Measurements from ENCODE around the gene RAB28. TPM values are rescaled to one million over a fixed set of nuclear protein-coding genes. Genes with fewer than 3 reads are reported as not detected.

RAB28 gene
- total RNA-seq, 1 donor: 16.7 TPM

DNA sequence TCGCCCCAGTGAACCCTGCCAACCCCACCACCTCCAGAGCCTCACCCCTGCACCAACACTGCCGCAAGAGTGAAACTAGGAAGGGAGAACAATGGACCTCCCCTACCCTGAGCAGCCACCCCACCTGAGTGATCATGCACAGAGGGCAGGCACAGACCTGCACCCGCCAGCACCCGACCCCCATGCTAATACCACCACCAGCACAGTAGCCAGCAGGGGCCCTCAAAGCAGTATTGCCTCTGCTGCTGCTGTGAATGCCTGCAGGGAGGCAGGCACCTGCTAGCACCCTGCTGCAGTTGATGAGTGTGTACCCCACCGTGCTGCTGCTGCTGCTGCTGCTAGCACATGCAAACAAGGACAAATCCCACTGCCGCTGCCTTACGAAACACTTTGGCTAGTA lies 100.1 kb downstream of the RAB28 start:
- DNase-seq (ENCODE audit: low read depth): no peak
- no peak overlapping the region for H3K4me3 ChIP-seq (ENCODE audit: low read depth, low read length)
- TF ChIP-seq, protein P1, sequence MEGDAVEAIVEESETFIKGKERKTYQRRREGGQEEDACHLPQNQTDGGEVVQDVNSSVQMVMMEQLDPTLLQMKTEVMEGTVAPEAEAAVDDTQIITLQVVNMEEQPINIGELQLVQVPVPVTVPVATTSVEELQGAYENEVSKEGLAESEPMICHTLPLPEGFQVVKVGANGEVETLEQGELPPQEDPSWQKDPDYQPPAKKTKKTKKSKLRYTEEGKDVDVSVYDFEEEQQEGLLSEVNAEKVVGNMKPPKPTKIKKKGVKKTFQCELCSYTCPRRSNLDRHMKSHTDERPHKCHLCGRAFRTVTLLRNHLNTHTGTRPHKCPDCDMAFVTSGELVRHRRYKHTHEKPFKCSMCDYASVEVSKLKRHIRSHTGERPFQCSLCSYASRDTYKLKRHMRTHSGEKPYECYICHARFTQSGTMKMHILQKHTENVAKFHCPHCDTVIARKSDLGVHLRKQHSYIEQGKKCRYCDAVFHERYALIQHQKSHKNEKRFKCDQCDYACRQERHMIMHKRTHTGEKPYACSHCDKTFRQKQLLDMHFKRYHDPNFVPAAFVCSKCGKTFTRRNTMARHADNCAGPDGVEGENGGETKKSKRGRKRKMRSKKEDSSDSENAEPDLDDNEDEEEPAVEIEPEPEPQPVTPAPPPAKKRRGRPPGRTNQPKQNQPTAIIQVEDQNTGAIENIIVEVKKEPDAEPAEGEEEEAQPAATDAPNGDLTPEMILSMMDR (IDR thresholded peaks at IDR 0.05; ENCODE audit: insufficient read depth, low read length): no peak

DNA sequence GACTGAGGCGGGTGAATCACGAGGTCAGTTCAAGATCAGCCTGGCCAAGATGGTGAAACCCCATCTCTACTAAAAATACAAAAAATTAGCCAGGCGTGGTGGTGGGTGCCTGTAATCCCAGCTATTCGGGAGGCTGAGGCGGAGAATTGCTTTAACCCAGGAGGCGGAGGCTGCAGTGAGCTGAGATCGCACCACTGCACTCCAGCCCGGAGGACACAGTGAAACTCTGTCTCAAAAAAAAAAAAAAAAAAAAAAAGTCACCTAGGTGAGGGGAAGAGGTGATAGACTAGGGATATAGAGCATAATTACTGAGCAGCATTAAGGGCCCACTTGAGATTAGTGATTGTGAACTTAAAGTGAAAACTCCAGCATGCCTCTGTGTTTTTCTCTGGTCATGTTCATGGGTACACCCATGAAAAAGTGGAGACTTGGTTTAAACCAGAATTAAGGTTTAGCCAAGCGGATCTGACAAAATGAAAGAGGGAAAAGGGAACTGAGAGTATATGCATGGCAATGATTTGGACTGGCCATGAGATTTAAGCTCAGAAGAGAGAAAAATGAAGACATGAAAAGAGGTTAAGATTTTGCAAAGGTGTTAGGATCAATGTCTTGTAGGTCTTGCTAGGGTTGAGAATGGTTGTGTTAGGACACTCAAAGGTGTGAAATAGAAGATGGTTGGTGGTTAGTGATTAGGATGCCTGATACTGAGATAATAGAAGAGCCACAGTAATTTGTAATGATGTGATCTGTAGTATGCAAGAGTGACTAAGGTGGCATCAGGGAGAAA lies 105.0 kb downstream of the RAB28 start:
- no peak overlapping the region for H3K4me3 ChIP-seq (ENCODE audit: low read depth, low read length)
- TF ChIP-seq, protein P1 (IDR thresholded peaks at IDR 0.05; ENCODE audit: insufficient read depth, low read length): no peak
- DNase-seq (ENCODE audit: low read depth): no peak

DNA sequence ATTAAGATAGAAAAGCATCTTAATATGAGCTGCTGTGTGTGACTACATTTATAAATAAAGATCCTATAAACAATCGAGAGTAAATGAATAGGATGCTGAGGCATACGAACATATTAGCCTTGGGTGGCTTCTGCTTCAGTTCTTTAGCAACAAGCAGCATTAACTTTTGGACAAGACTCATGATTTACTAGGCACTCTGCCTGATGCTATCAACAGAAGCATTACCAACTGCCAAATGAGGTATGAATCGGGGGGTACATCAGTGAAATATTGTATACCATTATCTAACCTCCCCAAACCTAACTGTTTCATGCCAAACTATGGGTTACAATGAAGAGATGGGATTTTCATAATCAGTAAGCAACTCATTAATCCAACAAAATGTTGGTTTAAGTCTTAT lies 113.1 kb downstream of the RAB28 start:
- no peak for DNase-seq (ENCODE audit: low read depth)
- TF ChIP-seq, protein P1 (IDR thresholded peaks at IDR 0.05; ENCODE audit: insufficient read depth, low read length): no peak
- H3K4me3 ChIP-seq (ENCODE audit: low read depth, low read length): no peak overlapping the region

DNA sequence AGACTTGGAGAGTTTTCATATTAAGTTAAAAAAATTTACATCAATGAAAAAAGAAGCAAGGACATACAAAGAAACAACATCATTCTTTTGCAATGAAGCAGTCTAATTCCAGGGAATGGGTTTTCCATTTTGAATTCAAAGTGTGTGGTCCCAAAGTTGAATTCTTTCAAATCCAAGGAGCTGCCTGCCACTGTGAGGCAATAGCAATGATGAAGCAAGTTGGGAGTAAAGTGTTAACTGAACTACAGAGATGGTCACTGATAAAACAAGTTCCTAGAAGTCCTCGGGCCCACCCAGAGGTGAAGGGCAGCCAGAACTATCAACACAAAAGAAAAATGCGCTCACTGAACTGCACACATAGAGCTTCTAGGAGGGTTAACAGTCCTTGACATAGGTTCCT lies 115.9 kb downstream of the RAB28 start:
- TF ChIP-seq, protein P1 (IDR thresholded peaks at IDR 0.05; ENCODE audit: insufficient read depth, low read length): no peak
- peak; percentile 13 for DNase-seq (ENCODE audit: low read depth)
- H3K4me3 ChIP-seq (ENCODE audit: low read depth, low read length): no peak overlapping the region

DNA sequence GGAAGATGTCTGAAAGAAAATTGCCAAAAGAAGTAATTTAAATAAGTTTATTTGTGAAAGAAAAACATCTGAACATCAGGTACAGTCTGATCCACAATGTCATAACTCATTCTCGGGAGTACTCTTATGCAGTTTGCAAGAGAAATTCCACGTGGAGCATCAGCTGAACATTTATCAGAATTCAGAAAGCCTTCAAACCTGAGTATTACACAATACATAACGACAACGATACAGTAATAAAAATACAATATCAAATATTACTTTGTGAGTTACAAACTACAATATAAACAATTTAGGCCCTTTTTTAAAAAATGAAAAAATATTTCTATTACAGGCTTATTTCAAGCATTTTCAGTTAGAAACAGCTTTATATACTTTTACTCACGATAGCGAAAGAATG lies 116.4 kb downstream of the RAB28 start:
- TF ChIP-seq, protein P1 (IDR thresholded peaks at IDR 0.05; ENCODE audit: insufficient read depth, low read length): no peak
- no peak for DNase-seq (ENCODE audit: low read depth)
- H3K4me3 ChIP-seq (ENCODE audit: low read depth, low read length): no peak overlapping the region

DNA sequence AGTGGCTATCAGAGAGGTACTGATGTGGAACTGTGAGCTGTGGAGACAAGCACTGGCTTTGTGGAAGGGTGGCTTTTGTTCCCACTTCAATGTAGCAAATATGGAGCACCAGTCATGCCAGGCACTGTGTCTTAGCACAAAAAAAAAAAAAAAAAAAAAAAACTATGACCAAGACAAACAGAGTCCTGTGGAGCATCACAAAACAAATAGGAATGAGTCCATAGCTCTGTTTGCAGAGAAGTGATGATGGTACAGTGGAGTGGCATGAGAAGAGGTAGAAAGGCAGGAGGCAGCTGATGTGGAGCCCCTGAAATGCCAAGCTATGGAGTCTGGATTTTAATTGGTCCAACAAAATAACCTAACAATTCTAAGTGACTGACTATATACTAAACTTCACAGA lies 116.9 kb downstream of the RAB28 start:
- H3K4me3 ChIP-seq (ENCODE audit: low read depth, low read length): no peak overlapping the region
- TF ChIP-seq, protein P1 (IDR thresholded peaks at IDR 0.05; ENCODE audit: insufficient read depth, low read length): no peak
- no peak for DNase-seq (ENCODE audit: low read depth)

DNA sequence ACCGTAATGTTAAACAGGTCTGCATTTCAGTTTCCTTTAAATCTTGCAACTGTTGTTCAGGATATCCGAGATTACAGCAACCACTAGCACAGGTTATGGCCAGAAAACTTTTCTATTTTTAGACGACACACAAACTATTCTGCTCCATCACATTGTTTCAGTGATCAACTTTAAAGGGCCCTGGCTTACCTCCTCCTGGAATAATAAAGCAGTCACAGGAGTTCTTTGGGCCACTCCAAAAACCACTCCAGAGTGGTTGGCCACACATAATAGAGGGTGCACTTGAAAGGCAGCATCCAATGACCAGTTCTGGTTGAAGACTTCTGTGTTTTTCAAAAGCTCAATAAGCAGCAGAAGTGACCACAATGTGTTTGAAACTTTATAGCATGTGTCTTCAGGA lies 118.9 kb downstream of the RAB28 start:
- DNase-seq (ENCODE audit: low read depth): no peak
- no peak overlapping the region for H3K4me3 ChIP-seq (ENCODE audit: low read depth, low read length)
- TF ChIP-seq, protein P1 (IDR thresholded peaks at IDR 0.05; ENCODE audit: insufficient read depth, low read length): no peak
